DOHH2 (cell line): ENCODE measurements around the gene SLC3A2.

Experiments used
- EZH2phosphoT487 ChIP-seq: fragments of 200-600 bp; sonication (generic); IDR thresholded peaks from 2 replicates; pipeline ENCODE4 v1.6.1; 2017; ENCODE audit warnings: borderline replicate concordance, mild to moderate bottlenecking, antibody characterized with exemption, low read length, moderate library complexity, mixed read lengths
- TF ChIP-seq, protein P1 (sequence below): fragments of 200-600 bp; sonication (generic); IDR thresholded peaks from one replicate; pipeline ENCODE4 v1.5.1; 2014; ENCODE audit warnings: antibody characterized with exemption, mild to moderate bottlenecking, low read depth, low read length; ENCODE audit not compliant: poor library complexity, severe bottlenecking

DNA sequence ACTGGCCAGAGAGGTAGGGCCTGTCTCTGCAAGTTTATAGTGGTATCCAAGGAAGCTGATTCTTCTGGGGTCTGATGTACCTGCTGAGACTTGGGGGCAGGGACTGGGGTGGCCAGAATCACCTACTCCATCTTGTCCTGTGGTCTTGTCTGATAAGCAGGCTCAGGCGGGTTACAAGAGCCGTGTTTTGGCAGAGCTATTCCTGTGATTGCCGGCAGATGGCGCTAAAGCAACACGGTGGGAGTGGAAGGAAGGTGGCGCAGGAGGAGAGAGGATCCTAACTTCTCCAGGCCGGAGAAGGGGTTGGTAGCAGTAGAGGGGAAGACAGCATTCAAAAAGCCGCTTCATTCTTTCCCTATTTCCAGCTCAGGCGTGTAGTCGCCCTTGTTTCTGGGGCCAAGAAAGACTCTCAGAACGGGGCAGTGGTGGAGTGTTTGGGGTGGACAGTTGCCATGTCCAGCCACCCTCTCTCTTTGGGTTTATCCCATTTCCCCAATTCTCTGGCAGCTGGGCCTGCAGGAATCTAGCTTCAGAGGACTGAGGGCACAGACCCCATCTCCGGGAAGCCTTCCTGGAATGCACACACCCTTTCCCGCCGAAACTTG is 25.3 kb downstream of the SLC3A2 start:
- TF ChIP-seq, protein P1, sequence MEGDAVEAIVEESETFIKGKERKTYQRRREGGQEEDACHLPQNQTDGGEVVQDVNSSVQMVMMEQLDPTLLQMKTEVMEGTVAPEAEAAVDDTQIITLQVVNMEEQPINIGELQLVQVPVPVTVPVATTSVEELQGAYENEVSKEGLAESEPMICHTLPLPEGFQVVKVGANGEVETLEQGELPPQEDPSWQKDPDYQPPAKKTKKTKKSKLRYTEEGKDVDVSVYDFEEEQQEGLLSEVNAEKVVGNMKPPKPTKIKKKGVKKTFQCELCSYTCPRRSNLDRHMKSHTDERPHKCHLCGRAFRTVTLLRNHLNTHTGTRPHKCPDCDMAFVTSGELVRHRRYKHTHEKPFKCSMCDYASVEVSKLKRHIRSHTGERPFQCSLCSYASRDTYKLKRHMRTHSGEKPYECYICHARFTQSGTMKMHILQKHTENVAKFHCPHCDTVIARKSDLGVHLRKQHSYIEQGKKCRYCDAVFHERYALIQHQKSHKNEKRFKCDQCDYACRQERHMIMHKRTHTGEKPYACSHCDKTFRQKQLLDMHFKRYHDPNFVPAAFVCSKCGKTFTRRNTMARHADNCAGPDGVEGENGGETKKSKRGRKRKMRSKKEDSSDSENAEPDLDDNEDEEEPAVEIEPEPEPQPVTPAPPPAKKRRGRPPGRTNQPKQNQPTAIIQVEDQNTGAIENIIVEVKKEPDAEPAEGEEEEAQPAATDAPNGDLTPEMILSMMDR: peak; percentile 98
- TF ChIP-seq EZH2phosphoT487: no peak
